Endothelial cell of umbilical vein (primary cell): ENCODE results near the gene AVL9. TPM values are rescaled to one million over a fixed set of nuclear protein-coding genes. Genes with fewer than 3 reads are reported as not detected.

ENCODE experiments used
- BruUV-seq: library from RNA; stranded (reverse); fragments of 400-500 nt; replicated peaks from 2 replicates; lab custom pipeline; 2021; lab: Mats Ljungman, UMichigan
- CTCF ChIA-PET: fragments of 300-600, 350-600 bp; sonication (Branson Sonifier 250); formaldehyde crosslinking; loops from one replicate; lab custom pipeline; 2021; ENCODE audit warnings: antibody characterized with exemption, inconsistent platforms; lab: Charles Lee
- POLR2A ChIA-PET: fragments of 300-600, 350-600 bp; sonication (Branson Sonifier 250); formaldehyde crosslinking; loops from one replicate; lab custom pipeline; 2021; ENCODE audit warnings: antibody characterized with exemption, inconsistent platforms; lab: Charles Lee
- DNase-seq: peaks from one replicate; pipeline ENCODE4 v3.0.0-alpha.2; 2011; ENCODE audit warnings: low read depth, low spot score
- FAIRE-seq: peaks from 2 replicates; lab custom pipeline; 2011; peaks lifted over from hg19 to GRCh38; lab: Jason Lieb, UNC
- H2AFZ ChIP-seq: 2 replicates; pipeline ENCODE4 v1.6.0; 2012; ENCODE audit warnings: low read depth, low read length, control low read depth, inconsistent platforms
- H3K27ac ChIP-seq: 2 replicates; pipeline ENCODE4 v1.5.1; 2011; ENCODE audit warnings: low read depth, mild to moderate bottlenecking, control low read depth, low read length, moderate library complexity; ENCODE audit not compliant: insufficient read depth
- H3K27me3 ChIP-seq, 2 experiments: 2 replicates each; pipeline versions ENCODE4 v1.6.0 to v1.6.1; 2011; ENCODE audit warnings: low read length in 2 of 2, mixed read lengths in 1 of 2; ENCODE audit not compliant: control insufficient read depth in 2 of 2, insufficient read depth in 2 of 2
- H3K36me3 ChIP-seq, 2 experiments: 2 replicates in 1 of 2; 3 replicates in 1 of 2; pipeline ENCODE4 v1.5.1; 2011; ENCODE audit warnings: low read length in 2 of 2, mild to moderate bottlenecking in 1 of 2, moderate library complexity in 1 of 2; ENCODE audit not compliant: control insufficient read depth in 2 of 2, insufficient read depth in 2 of 2; ENCODE audit errors: extremely low read depth in 1 of 2
- H3K4me1 ChIP-seq: 3 replicates; pipeline ENCODE4 v1.5.1; 2011; ENCODE audit warnings: mild to moderate bottlenecking, low read length; ENCODE audit not compliant: control insufficient read depth, insufficient read depth; ENCODE audit errors: extremely low read depth
- H3K4me2 ChIP-seq: 2 replicates; pipeline ENCODE4 v1.6.1; 2011; ENCODE audit warnings: low read length, control low read depth, mixed read lengths; ENCODE audit not compliant: insufficient read depth
- H3K4me3 ChIP-seq, 3 experiments: fragments of 200-600 bp in 1 of 3; sonication (generic), shearing (Covaris generic) in 1 of 3; replicated peaks in 1 of 3; 2 replicates each; pipeline ENCODE4 v1.5.1; 2011 to 2016; ENCODE audit warnings: control low read depth in 3 of 3, low read length in 3 of 3, mild to moderate bottlenecking in 2 of 3, inconsistent platforms in 1 of 3, low read depth in 1 of 3, moderate library complexity in 1 of 3; ENCODE audit not compliant: insufficient read depth in 1 of 3
- H3K79me2 ChIP-seq: 2 replicates; pipeline ENCODE4 v1.6.0; 2012; ENCODE audit warnings: low read length, inconsistent platforms; ENCODE audit not compliant: control insufficient read depth, insufficient read depth
- H3K9ac ChIP-seq: replicated peaks from 2 replicates; pipeline ENCODE3; 2011; ENCODE audit warnings: low read length, control low read depth; ENCODE audit not compliant: insufficient read depth; ENCODE audit errors: extremely low read depth
- H3K9me1 ChIP-seq: replicated peaks from 3 replicates; pipeline ENCODE4 v1.6.0; 2011; ENCODE audit warnings: mild to moderate bottlenecking, low read length; ENCODE audit not compliant: control insufficient read depth, insufficient read depth; ENCODE audit errors: extremely low read depth
- H3K9me3 ChIP-seq: replicated peaks from 2 replicates; pipeline ENCODE4 v1.5.1; 2012; ENCODE audit warnings: low read length, inconsistent platforms; ENCODE audit not compliant: control insufficient read depth, insufficient read depth
- H4K20me1 ChIP-seq: replicated peaks from 2 replicates; pipeline ENCODE3; 2011; ENCODE audit warnings: mild to moderate bottlenecking, low read length; ENCODE audit not compliant: control insufficient read depth, insufficient read depth; ENCODE audit errors: extremely low read depth
- CTCF ChIP-seq, 2 donors: IDR thresholded peaks; 1 replicate in 1 of 2; 2 replicates in 1 of 2; pipeline ENCODE4 v1.5.1; 2011; ENCODE audit warnings: low read length in 2 of 2, mild to moderate bottlenecking in 2 of 2, moderate library complexity in 2 of 2, control low read depth in 1 of 2, inconsistent platforms in 1 of 2, low read depth in 1 of 2; ENCODE audit not compliant: insufficient read depth in 1 of 2; ENCODE audit errors: extremely low read depth in 1 of 2
- EZH2 ChIP-seq: IDR thresholded peaks from 2 replicates; pipeline ENCODE4 v1.6.1; 2012; ENCODE audit warnings: borderline replicate concordance, low read depth, mild to moderate bottlenecking, moderate library complexity, low read length, inconsistent platforms; ENCODE audit not compliant: severe bottlenecking
- FOS ChIP-seq: IDR thresholded peaks from 2 replicates; pipeline ENCODE4 v1.6.1; 2011; ENCODE audit warnings: mild to moderate bottlenecking, low read length, moderate library complexity, borderline replicate concordance; ENCODE audit not compliant: insufficient read depth
- GATA2 ChIP-seq: IDR thresholded peaks from 2 replicates; pipeline ENCODE4 v1.7.0; 2011; ENCODE audit warnings: low read depth, mild to moderate bottlenecking, moderate library complexity, mixed read lengths, low read length; ENCODE audit not compliant: insufficient read length, insufficient read depth
- JUN ChIP-seq: IDR thresholded peaks from 2 replicates; pipeline ENCODE4 v1.6.1; 2011; ENCODE audit warnings: borderline replicate concordance, low read depth; ENCODE audit not compliant: insufficient read length, insufficient read depth
- MAX ChIP-seq: IDR thresholded peaks from 2 replicates; pipeline ENCODE4 v1.6.1; 2011; ENCODE audit not compliant: insufficient read depth, insufficient read length
- MYC ChIP-seq: IDR thresholded peaks from one replicate; pipeline ENCODE4 v1.6.1; 2011; ENCODE audit warnings: mild to moderate bottlenecking, low read depth, low read length
- POLR2A ChIP-seq: IDR thresholded peaks from 2 replicates; pipeline ENCODE4 v1.6.1; 2012; ENCODE audit warnings: low read depth, mild to moderate bottlenecking, control low read depth, low read length
- POLR2AphosphoS5 ChIP-seq: IDR thresholded peaks from 2 replicates; pipeline ENCODE4 v1.6.1; 2012; ENCODE audit warnings: low read depth, mild to moderate bottlenecking, control low read depth, low read length, moderate library complexity; ENCODE audit not compliant: insufficient read depth
- dilution Hi-C: fragments of 300-500 bp; cut with MboI; formaldehyde crosslinking; loops from one replicate; pipeline ENCODE4 v1.15.0; 2019; ENCODE audit warnings: low sequenced_read_pairs; ENCODE audit not compliant: extremely low pct_ligation_motif_present
- intact Hi-C: fragments of 100-400 bp; cut with micrococcal nuclease; formaldehyde crosslinking; loops from one replicate; pipeline ENCODE4 v1.10.0; 2022
- polyA plus RNA-seq, 4 experiments: library from polyadenylated mRNA; depleted of rRNA in 3 of 4; stranded (reverse) in 3 of 4; unstranded in 1 of 4; fragments of >200 nt; gene quantifications; 2 replicates each; pipeline versions ENCODE4 v1.2.1 to v1.2.3, GENCODE V29; 2011 to 2012; ENCODE audit warnings: missing spikeins in 1 of 4
- total RNA-seq: library from RNA; stranded (reverse); gene quantifications from 2 replicates; pipeline ENCODE4 v1.2.3, GENCODE V29; 2021

The AVL9 gene
- total and polyA plus RNA-seq, 2 donors (not counting 3 experiments of a cell fraction or from before 2014, with no cell fraction given) = 12.7 to 42.5 TPM

GRCh38 chr7:32479574-32480200 is 15.6 kb upstream of the AVL9 start:
- BruUV-seq = no TSS peak
- Histone ChIP-seq H3K27ac (no peak overlapping the region), H3K9ac (no peak overlapping the region), H3K79me2 (no peaks in the 10 kb centered on the region), H3K9me3 (no peaks in the 10 kb centered on the region), H3K4me3 (no peak overlapping the region), H3K4me2 (no peak overlapping the region), H3K27me3 (peaks cover 0 to 3% of the 10 kb centered on the region in 2 experiments), H3K9me1 (no peaks in the 10 kb centered on the region), H4K20me1 (no peaks in the 10 kb centered on the region), H2AFZ (no peak overlapping the region), H3K4me1 (peaks cover 6% of the 10 kb centered on the region), H3K36me3 (no peaks in the 10 kb centered on the region)
- intact Hi-C loops = loop anchor here (1.0 to 5.0 kb wide), 3 partner anchors 132 to 735 kb away; no protein-coding TSS in a partner anchor
- no peak for TF ChIP-seq JUN
- TF ChIP-seq CTCF (IDR thresholded peaks at IDR 0.05; ENCODE audit: extremely low read depth in 1 of 2, insufficient read depth in 1 of 2, low read depth in 1 of 2, low read length in 2 of 2) = peak; percentile 77 to 80
- ChIA-PET CTCF (interaction anchor here (0.6 to 4.1 kb wide), 13 partner anchors 10 to 1345 kb away, joined by 3 to 163 read pairs (median 5); partner anchors contain the start of gene LSM5), POLR2A (interaction anchor here (0.7 kb wide), 1 partner anchor 463 kb away, joined by 9 read pairs; no protein-coding TSS in a partner anchor)
- dilution Hi-C loops = no loop called here
- FAIRE-seq (peak; percentile 88), DNase-seq (peak; percentile 44)

GRCh38 chr7:32481176-32481575 is 14.1 kb upstream of the AVL9 start:
- no peaks in the 10 kb centered on the region for H3K9me1 ChIP-seq
- H3K4me2 ChIP-seq = no peak overlapping the region
- H3K4me3 ChIP-seq = no peak overlapping the region
- no peak for DNase-seq
- ChIA-PET CTCF (no interaction called here), POLR2A (no interaction called here)
- dilution Hi-C loops (no loop called here), intact Hi-C loops (no loop called here)
- no peaks in the 10 kb centered on the region for H3K36me3 ChIP-seq
- no peaks in the 10 kb centered on the region for H3K27me3 ChIP-seq
- no peak for FAIRE-seq
- no peaks in the 10 kb centered on the region for H4K20me1 ChIP-seq
- no peaks in the 10 kb centered on the region for H3K9me3 ChIP-seq
- no peaks in the 10 kb centered on the region for H3K79me2 ChIP-seq
- no TSS peak for BruUV-seq
- no peak for TF ChIP-seq GATA2
- TF ChIP-seq EZH2 = no peak
- no peak for TF ChIP-seq CTCF (IDR thresholded peaks at IDR 0.05; ENCODE audit: extremely low read depth in 1 of 2, insufficient read depth in 1 of 2, low read depth in 1 of 2, low read length in 2 of 2)
- TF ChIP-seq POLR2A = no peak
- TF ChIP-seq FOS = no peak
- no peak for TF ChIP-seq MYC
- no peak for TF ChIP-seq POLR2AphosphoS5
- TF ChIP-seq JUN = no peak
- no peak for TF ChIP-seq MAX
- no peak overlapping the region for H2AFZ ChIP-seq
- H3K27ac ChIP-seq = no peak overlapping the region
- H3K9ac ChIP-seq = no peak overlapping the region
- H3K4me1 ChIP-seq = peaks cover 6% of the 10 kb centered on the region
